Measurements from ENCODE around the gene APPL1. TPM values are rescaled to one million over a fixed set of nuclear protein-coding genes. Genes with fewer than 3 reads are reported as not detected.

The APPL1 gene
- total and polyA plus RNA-seq, 10 of the 15 experiments (the other 5 are each of a cell fraction or from before 2014, with no cell fraction given), result 15.0 to 77.6 (median 40.2) TPM

DNA sequence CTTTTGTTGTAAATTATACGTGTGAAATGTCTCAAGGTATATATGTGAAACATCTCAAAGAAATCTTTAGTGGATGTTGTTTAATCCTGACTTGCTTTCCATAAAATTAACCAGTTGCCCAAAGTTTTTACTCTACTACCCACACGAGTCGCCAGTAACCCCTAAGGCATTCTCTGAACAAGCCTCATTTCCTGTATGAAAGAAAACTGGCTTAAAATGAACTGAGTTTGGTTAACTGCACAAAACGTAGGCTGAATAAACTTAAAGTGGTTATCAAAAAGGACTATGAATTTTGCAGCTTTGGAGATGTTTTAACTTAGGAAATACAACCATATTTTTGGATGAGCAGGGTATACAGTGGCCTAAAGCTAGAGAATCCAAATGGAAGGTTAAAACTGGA is 2.7 kb upstream of the APPL1 start (continued):
- TF ChIP-seq, protein P1, sequence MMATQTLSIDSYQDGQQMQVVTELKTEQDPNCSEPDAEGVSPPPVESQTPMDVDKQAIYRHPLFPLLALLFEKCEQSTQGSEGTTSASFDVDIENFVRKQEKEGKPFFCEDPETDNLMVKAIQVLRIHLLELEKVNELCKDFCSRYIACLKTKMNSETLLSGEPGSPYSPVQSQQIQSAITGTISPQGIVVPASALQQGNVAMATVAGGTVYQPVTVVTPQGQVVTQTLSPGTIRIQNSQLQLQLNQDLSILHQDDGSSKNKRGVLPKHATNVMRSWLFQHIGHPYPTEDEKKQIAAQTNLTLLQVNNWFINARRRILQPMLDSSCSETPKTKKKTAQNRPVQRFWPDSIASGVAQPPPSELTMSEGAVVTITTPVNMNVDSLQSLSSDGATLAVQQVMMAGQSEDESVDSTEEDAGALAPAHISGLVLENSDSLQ (IDR thresholded peaks at IDR 0.05), result no peak

DNA sequence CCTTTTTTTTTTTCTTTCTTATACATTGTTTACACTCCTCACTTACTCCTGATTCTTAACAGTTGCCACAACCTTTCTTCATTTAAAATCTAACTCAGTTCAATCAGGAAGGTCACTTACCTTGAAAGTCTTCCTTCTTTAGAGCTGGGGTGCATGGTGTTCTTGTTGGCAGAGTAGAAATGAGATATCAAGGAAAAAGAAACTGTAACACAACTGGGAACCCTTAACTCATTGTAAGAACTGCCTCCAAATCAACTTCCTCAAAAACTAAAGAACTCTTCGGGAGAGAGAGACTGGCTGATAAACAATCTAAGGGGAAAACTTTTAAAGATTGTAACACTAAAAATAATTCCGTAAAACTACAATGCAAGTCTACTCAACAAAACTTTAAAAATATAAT is 1.4 kb upstream of the APPL1 start:
- RAD21 ChIA-PET (ENCODE audit: unreplicated experiment), result interaction anchor here (0.9 to 1.6 kb wide), 3 partner anchors 30 to 237 kb away, joined by 3 to 5 read pairs (median 3); no protein-coding TSS in a partner anchor
- Histone ChIP-seq H3K36me3 (ENCODE audit: control insufficient read depth in 2 of 2, insufficient read depth in 2 of 2, low read length in 1 of 2) (no peaks in the 10 kb centered on the region), H3K9me3 (replicated peaks; ENCODE audit: control insufficient read depth, insufficient read depth, low read length) (no peaks in the 10 kb centered on the region), H3K27me3 (replicated peaks in 1 of 2; ENCODE audit: control insufficient read depth in 2 of 2, insufficient read depth in 2 of 2, low read length in 1 of 2) (no peaks in the 10 kb centered on the region), H2AFZ (ENCODE audit: control insufficient read depth, low read depth, low read length) (peak overlapping the region; percentile 60; the same call in 1 of the 2 replicates), H3K79me2 (ENCODE audit: control insufficient read depth, insufficient read depth, low read length) (peaks cover 36% of the 10 kb centered on the region), H3K4me1 (ENCODE audit: control insufficient read depth, insufficient read depth, low read length) (peaks cover 17% of the 10 kb centered on the region), H3K4me2 (ENCODE audit: control insufficient read depth, insufficient read depth) (peak overlapping the region; percentile 69; the same call in 1 of the 2 replicates), H3K27ac (ENCODE audit: control insufficient read depth, insufficient read depth) (peak overlapping the region; percentile 51; the same call in 1 of the 2 replicates), H3K9ac (ENCODE audit: control insufficient read depth, insufficient read depth, low read length) (no peak overlapping the region), H4K20me1 (ENCODE audit: control insufficient read depth, insufficient read depth) (no peaks in the 10 kb centered on the region), H3K4me3 (no peak overlapping the region)
- no TSS peak for BruUV-seq (replicated peaks)
- DNase-seq (ENCODE audit: low read depth, low spot score) (no peak), FAIRE-seq (no peak), ATAC-seq (no peak)
- intact Hi-C loops (cut with micrococcal nuclease; ENCODE audit: unreplicated experiment) (no loop called here), in situ Hi-C loops (cut with MboI) (no loop called here)
- SMC1A ChIA-PET (ENCODE audit: uncharacterized antibody, unreplicated experiment), result interaction anchor here (0.9 to 1.5 kb wide), 8 partner anchors 16 to 537 kb away, joined by 3 to 7 read pairs (median 3); partner anchors contain the start of gene HESX1
- WGBS (ENCODE audit: insufficient coverage, insufficient replicate concordance, low lambda C conversion rate, missing lambda C conversion rate), result 80% methylated on average over 2 of the region's 2 CpGs
- CTCF ChIA-PET, result interaction anchor here (0.8 to 1.7 kb wide), 2 partner anchors 9 to 46 kb away, joined by 3 to 7 read pairs; no protein-coding TSS in a partner anchor
- POLR2A ChIA-PET, result interaction anchor here (0.5 to 2.2 kb wide), 5 partner anchors 8 to 500 kb away, joined by 3 to 10 read pairs (median 4); no protein-coding TSS in a partner anchor
- TF ChIP-seq KDM1A (IDR thresholded peaks at IDR 0.05; ENCODE audit: borderline replicate concordance), result no peak
- no peak for TF ChIP-seq BRCA1 (IDR thresholded peaks at IDR 0.05; ENCODE audit: low read depth, low read length)
- TF ChIP-seq MTA3 (IDR thresholded peaks at IDR 0.05; ENCODE audit: borderline replicate concordance, low read length), result no peak
- TF ChIP-seq NFIC (IDR thresholded peaks at IDR 0.05; ENCODE audit: low read depth, low read length), result no peak
- TF ChIP-seq, protein P2, sequence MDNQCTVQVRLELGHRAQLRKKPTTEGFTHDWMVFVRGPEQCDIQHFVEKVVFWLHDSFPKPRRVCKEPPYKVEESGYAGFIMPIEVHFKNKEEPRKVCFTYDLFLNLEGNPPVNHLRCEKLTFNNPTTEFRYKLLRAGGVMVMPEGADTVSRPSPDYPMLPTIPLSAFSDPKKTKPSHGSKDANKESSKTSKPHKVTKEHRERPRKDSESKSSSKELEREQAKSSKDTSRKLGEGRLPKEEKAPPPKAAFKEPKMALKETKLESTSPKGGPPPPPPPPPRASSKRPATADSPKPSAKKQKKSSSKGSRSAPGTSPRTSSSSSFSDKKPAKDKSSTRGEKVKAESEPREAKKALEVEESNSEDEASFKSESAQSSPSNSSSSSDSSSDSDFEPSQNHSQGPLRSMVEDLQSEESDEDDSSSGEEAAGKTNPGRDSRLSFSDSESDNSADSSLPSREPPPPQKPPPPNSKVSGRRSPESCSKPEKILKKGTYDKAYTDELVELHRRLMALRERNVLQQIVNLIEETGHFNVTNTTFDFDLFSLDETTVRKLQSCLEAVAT (IDR thresholded peaks at IDR 0.05), result no peak
- TF ChIP-seq, protein P3, sequence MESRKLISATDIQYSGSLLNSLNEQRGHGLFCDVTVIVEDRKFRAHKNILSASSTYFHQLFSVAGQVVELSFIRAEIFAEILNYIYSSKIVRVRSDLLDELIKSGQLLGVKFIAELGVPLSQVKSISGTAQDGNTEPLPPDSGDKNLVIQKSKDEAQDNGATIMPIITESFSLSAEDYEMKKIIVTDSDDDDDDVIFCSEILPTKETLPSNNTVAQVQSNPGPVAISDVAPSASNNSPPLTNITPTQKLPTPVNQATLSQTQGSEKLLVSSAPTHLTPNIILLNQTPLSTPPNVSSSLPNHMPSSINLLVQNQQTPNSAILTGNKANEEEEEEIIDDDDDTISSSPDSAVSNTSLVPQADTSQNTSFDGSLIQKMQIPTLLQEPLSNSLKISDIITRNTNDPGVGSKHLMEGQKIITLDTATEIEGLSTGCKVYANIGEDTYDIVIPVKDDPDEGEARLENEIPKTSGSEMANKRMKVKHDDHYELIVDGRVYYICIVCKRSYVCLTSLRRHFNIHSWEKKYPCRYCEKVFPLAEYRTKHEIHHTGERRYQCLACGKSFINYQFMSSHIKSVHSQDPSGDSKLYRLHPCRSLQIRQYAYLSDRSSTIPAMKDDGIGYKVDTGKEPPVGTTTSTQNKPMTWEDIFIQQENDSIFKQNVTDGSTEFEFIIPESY (IDR thresholded peaks at IDR 0.05), result peak; percentile 31; the same call in 1 of the 2 replicates

Measured in GM12878 (cell line).